GM21737 (cell line): ENCODE results near the gene ZNF593.

Source experiments
- ATAC-seq: cut with Tn5 transposase; IDR thresholded peaks from one replicate; pipeline ENCODE4 v1.9.1; 2021; ENCODE audit warnings: mild to moderate bottlenecking, moderate library complexity; ENCODE audit not compliant: unreplicated experiment

Gene ZNF593

DNA sequence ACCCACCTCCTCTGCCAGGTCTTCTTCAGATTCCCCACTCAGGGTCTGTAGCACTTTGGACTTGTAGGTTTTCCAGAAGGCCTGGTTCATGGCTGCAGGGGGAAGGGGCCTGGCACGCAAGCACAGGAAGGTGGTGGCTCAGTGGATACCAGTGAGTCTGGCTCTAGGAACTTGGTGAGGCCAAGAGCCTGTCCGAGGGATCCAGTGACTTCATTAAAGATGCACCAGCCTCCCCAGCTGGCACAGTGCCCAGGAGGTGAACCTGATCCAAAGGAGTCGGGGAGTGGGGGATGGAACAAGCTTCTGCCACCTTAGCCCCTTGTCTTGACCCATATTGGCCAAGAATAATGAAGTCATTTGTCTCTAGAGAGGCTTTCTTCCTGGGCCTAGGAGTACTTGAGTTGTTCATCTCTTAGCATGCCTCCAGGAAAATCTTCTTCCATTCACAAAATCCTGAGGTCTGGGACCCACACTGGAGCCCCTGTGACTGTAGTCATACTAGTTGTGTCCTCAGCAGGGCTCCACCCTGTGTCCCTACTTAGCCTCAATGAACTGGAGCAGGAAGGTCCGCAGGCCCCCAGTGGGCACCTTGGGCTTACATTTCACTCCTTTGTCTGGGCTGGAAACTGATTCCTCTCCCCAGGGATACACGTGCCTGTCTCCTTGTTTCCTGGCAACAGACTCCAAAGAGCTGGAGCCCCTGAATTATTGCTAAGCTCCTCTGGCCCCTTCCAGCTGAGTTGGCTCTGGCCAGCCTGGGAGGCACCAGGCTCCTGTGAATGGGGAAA, 1.1 kb upstream of the ZNF593 start, which contains the start of gene C1orf232:
TSS of gene C1orf232 (minus strand) at position 554 of the 788 bp plus-strand sequence. CDS start at position 90, 464 bp downstream.
- ATAC-seq: no peak

DNA sequence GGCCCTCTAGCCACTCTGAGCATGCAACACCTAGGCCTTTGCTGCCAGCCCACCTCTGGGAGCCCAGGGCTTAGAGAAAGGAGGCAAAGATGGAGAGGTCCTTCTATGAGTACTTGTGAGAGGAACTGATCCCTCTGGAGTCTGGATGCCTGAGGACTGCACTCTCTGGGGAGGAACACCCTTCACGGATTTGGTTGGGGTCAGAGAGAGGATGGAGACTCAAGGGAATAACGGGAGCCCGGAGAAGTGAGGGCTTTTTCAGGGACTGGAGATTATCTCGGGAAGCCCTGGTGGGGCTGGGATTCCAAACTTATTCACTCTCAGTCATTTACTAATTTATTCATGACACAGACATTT, 532 bp upstream of the ZNF593 start:
- no peak for ATAC-seq

GRCh38 chr1:26170472-26170821, 739 bp downstream of the ZNF593 start:
- ATAC-seq: no peak

DNA sequence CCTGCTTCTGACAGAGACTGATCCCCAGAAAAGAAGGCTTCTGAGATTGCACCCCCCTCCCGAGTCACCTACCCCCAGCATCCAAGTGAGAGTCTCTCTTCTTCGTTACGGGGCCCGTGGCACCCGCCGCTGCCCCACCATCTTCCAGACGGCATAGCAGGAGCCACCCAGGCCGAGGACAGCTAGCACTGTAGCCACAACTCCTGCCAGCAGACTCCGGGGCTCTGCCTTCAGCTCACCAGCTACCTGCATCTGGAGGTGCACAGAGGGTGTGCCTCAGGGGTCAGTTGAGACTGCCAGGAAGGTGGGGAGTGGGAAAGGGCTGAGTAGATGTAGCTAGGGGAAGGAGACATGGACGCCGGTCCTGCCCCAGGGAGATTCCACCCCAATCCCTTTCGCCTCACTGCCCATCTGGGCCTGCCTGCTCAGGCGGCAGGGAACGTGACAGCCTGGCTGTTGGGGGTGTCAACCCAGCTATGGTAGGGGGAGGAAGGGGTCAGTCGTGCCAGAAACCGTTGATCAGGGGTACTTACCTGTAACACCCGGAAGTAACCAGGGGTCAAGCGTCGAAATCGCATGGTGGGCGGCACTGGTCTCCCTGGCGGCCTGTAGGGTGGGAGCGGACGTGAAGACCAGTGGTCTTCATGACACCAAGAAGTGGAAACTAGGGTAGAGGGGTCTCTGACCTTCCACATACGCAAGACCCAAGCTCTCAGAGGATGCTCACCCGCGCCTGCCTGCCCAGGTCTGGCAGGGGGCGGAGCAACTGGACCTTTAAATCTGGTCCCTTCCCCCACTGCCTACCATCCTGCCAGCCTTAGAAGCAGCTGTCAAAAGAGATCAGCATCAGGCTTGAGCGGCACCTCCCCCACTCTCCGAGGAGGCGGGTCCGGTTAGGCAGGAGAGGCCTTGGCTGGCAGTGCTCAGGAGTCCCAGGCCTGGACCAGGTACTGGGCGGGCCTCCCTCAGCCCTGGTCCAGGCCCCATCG, 1.7 kb downstream of the ZNF593 start, which contains the start of gene ZNF593OS:
TSS of gene ZNF593OS (minus strand) at position 749 of the 989 bp plus-strand sequence. CDS start at position 578, 171 bp downstream.
- no peak for ATAC-seq

DNA sequence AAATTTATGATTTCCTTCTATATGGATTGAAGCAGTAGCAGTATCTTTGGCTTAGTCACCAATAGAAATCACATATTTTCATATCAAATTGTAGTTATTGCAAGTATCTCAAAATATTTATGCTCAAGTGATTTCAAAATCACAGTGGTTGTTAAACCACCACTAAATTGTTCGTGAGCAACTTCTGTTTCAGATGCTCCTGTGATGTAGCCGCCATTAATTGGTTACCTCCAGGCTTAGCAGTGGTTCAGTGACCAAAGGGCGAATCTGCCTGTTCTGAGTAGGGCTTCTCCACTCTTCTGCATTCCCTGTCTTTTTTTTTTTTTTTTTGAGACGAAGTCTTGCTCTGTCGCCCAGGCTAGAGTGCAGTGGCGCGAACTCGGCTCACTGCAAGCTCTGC, 5.6 kb downstream of the ZNF593 start:
- no peak for ATAC-seq

DNA sequence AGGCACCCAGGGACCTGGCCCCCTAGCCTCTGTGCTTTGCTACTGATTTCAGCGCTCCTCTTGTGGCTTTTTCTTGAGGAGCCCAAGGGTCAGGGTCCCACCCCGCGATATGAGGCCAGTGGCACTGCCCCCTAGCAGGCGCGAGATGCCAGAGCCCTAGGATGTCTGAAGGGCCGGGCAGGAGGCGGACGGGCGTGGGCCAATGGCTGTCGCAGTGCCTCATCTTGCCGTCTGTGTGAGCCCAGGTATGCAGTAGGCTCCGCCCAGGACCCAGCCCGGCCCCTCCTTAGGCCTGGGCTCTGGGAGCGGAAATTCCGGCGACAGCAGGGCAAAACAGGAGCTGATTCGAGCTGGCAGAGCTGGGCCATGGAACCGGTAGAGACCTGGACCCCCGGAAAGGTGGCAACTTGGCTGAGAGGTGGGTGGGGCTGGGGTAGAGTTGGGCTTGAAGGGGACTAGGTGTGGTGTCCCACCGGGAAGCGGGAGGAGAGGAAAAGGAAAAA, 7.5 kb downstream of the ZNF593 start, which contains the start of gene CNKSR1:
TSS of gene CNKSR1 (plus strand) at position 310 of the 503 bp plus-strand sequence. CDS start at position 367, 57 bp downstream.
- no peak for ATAC-seq

DNA sequence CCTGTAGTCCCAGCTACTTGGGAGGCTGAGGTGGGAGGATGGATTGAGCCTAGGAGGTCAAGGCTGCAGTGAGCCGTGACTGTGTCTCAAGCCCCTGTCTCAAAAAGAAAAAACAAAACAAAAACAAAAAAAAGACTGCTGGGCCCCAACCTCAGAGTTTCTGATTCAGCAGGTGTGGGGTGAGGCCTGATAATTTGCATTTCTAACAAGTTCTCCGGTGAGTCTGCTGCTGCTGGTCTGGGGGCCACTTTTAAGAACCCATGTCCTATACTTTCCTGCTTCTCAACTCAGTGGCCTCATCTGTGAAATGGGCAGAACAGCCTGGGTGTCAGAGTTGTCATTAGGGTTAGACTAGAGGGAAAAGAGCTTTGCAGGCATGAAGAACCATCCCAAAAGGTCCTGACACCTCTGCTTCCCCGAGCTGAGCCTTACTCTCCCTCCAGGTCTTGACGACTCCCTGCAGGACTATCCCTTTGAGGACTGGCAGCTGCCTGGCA, 10.3 kb downstream of the ZNF593 start:
- ATAC-seq: no peak

DNA sequence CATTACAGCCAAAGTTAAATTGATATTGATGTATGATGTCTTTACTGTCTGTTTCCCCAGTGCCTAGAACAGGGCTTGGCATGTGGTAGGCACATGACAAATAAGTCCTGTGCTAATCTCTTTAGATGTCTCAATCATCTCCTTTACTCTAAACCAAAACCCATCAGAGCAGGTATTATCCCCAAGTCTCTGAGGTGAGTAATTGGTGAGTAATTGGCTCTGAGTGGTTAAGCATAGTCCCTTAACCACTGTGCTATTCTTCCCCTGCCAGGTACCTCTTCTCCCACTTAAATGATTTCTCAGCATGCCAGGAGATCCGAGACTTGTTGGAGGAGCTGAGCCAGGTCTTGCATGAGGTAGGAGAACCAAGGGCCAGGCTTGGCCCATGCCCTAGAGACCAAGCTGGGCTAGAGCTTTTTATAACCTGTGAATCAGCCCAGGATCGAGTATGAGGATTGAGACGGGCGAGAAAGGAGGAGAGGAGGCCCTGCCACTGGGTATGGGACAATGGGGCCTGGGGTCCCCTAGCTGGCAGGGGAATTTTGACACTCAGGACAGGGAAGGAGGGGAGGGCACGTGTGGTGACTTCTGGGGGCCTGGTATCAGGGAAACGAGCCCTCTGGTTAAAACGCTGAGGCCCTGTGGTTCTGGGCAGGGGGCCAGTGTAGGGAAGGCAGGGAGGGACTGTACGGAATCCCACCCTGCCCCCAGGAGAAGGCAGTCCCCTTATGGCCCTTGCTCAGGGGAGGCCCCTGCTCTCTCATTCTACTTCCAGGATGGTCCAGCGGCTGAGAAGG, 12.1 kb downstream of the ZNF593 start:
- no peak for ATAC-seq

- no peak for ATAC-seq
These were observed 12.6 kb downstream of the ZNF593 start for GRCh38 chr1:26182383-26182696.

- ATAC-seq: no peak
These were observed 14.4 kb downstream of the ZNF593 start for GRCh38 chr1:26184086-26184485.

- ATAC-seq: no peak
These were observed 15.2 kb downstream of the ZNF593 start for GRCh38 chr1:26184883-26185282.

- ATAC-seq: no peak
These were observed 18.2 kb downstream of the ZNF593 start for GRCh38 chr1:26187882-26188281.

GRCh38 chr1:26188477-26188876, 18.8 kb downstream of the ZNF593 start:
- ATAC-seq: no peak

DNA sequence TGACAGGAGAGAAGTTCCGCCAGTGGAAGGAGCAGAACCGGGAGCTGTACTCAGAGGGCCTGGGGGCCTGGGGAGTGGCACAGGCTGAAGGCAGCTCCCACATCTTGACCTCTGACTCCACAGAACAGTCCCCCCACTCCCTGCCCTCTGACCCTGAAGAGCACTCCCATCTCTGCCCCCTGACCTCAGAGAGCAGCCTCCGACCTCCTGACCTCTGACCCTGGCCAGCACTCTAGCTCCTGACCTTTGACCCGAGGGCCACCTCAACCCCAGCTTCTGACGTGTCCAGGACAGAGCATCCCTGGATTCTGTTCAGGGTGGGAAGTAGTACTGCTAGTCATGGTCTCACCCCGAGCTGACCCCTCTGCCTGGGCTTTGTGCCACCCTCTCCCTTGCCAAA, 19.6 kb downstream of the ZNF593 start:
- no peak for ATAC-seq

DNA sequence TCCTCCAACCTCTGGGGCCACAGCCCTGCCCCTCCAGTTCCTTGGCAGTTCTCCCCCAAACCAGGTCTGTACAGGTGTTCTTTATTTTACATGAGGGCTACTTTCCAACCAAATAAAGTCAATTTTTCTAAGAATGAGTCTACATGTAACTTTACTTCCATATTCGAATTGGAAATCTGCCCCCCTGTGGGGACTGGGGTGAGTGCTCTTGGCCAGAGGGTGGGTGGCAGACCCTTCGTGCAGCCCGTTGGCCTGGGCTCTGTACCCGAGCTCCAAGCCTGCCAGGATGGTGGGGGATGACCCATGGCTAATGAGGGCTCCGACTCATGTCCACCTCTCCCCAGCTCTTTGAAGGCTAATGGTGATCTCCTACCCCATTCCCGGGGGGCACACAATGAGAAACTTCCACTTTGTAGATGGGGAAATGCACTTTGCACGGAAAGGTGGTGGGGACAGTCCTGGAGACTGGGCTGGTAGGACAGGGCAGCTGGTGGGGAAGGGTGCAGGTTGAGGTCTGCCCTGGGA, 20.1 kb downstream of the ZNF593 start:
- ATAC-seq: no peak

GRCh38 chr1:26190373-26190987, 20.8 kb downstream of the ZNF593 start, which contains the start of gene CATSPER4:
Gene CATSPER4, plus strand, starts transcription at chr1:26190602. Its CDS starts 26 bp downstream, at chr1:26190628.
- no peak for ATAC-seq

DNA sequence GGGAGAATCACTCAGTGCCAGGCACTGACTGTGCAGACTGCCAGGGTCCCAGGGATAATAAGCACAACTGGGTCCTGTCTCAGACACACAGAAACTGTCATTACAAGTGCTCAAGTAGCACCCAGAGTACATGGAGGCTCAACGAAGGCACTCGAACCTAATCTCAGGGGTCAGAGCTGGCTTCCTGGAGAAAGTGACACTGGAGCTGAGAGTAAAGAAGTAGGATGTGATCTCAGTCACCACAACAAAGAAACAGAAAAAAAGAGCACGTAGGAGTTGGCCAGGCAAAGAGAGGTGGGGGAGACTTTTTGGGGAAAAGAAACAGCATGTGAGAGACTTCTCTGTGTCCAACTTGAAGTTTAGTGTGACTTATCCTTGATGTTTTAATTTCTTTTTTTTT, 22.0 kb downstream of the ZNF593 start:
- no peak for ATAC-seq

- ATAC-seq: no peak
These were observed 26.1 kb downstream of the ZNF593 start for GRCh38 chr1:26195805-26196204.

- no peak for ATAC-seq
These were observed 27.6 kb downstream of the ZNF593 start for GRCh38 chr1:26197301-26197700.

DNA sequence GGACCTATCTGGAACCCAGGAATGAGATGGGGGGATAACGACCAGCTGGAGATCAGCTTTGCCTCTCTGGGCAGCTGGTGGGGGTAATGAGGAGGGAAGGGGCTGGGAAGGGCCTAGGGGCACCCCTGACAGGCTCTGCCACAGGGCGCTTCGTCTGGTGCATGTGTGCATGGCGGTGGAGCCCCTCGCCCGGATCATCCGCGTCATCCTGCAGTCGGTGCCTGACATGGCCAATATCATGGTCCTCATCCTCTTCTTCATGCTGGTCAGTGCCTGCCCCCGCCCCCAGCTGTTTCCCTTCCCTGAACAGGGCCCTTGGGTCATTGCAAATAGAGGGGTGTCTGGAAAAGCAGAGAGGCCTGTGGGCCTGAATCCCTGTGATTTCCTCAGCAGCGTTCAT, 28.1 kb downstream of the ZNF593 start:
- no peak for ATAC-seq
